Activated CD4-positive, alpha-beta T cell treated with anti-CD3 and anti-CD28 coated beads, Interleukin-2, amount 50 U/mL, for 4 hours (primary cell): ENCODE data around the gene CAPZB.

ENCODE experiments used
- DNase-seq, 2 experiments: peaks; one replicate each; pipeline ENCODE4 v3.0.0-alpha.2; 2020

The CAPZB gene

DNA sequence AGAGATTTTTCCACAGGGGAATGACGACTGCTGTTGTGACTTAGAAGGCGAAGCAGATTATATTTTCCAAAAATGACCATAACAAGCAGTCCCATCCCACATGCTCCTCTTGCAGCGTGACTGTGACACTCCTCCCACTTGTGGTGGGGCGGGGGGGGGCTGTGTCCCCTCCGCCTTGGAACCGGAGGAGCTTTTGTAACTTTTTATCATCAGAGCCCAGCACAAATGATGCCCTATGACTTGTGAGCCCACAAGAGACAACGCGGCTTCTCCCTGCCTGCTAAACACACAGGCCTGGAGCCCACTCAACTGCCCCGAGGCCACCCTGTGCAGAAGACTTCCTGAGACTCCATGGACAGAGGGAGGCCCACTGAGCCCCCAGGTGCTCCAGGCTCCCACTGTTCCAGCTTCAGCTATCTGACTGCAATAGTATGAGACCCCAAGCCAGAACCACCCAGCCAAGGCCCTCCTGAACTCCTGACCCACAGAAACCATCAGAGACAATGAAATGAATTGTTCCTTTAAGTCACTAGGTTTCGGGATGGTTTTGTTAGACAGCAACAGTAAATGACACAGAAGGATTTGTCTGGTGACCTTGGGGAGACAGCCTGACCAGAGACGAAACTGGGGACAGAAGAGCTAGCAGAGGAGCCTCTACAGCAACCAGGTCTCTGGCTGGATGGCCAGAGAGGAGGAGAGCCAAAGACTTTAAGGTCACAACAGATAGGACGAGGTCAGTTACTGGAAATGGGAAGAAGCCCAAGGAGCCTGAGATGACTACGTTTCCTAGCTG, 58.8 kb downstream of the CAPZB start:
- no peak for DNase-seq

DNA sequence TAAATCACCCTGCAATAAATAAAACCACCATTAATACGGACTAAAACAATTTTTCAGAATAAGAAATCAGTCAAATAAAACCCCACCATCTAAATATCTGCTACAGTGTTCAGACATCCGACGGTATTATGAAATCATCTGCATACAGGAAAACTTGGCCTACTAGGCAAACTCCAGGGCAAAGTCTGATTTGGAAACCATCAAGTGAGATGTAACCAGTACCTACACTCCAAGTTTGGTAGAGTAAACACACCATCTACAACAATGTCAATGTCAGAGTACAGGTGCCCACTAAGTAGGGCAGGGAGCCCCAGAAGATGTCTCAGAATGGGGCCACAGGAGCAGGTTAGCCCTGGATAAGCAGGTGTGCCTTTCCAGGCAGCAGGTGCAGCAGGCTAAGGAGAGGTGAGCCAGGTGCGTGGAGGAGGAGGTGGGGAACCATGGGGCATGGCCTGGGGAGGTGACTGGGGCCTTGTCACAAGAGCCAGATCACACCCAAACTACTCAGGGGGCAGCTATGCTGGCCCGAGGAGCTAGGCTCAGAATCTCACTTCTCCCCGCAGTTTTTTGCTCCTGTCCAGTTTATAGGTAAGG, 59.6 kb downstream of the CAPZB start:
- no peak for DNase-seq

DNA sequence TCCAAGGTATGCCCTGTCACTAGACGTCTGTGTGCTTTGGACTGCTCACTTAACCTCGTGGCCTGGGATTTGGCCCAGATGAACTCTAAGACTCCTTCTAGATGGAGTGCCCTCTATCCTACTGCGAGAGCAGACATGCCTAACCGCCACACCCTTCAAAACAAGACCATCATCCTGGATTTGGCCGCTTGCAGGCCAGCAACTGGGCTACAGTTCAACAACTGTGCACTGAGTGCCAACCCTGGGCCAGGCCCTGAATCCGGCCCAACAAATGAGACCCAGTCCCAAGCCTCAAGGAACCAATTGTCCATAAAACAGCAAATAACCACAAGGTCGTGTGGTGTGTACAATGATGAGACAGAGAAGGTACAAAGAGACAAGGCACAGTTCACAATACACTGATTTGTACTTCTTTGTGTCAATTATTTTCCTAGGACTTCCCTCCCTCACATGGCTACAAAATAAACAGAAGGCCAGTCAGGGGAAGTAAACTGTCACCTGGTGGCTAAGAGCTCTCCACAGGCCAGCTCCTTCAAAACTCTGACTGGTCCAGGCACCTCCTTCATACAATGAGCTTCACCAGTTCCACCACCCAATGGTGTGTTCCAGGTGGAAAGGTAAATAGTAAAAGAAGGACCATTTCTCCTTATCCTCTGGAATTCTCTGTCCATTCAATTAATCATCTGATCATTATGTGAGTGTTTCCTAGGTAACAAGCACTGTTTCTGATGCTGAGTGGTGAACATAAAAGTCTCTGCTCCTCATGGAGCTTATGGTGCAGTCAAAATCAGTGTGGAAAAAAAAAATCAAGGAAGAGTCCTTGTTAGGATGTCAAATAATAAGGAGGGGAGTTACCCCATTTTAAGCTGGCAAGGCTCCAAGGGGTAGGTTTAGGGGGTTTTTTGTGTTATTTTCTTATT, 60.4 kb downstream of the CAPZB start:
- no peak for DNase-seq

DNA sequence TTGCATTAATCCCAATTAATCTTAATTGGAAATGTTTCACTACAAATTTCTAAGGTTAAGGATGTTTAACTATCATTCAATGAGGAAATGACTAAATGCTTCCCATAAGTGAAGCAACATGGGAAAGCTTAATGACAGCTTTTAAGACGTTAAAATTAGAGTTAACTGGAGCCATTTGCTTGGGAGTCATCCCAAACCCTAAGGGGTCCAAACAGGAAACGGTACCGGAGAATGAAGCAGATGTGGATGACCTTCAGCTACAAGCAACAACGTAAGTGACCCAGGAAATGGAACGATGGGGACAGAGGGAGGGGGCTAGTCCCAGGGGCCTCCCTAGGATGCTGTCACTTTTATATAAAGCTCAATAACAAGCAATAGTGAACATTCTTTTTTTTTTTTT, 62.2 kb downstream of the CAPZB start:
- DNase-seq, result no peak

DNA sequence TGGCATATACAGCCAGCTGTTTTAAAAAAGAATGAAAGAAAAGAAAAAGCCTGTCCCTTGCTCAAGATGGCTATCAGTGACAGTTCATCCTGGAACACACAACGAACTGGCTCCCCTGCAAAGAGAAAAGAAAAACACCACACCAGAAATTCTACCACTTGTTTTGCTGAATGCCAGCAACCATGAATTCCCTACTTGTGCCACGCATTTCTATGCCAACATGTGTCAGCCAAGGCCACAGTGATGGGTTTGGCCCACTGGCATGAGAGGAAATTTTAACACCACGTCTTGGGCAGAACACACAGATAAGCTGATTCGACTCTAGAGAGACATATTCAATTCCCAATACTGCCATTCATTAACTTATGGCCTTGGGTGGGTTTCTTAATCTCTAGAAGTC, 64.0 kb downstream of the CAPZB start:
- DNase-seq, result no peak

DNA sequence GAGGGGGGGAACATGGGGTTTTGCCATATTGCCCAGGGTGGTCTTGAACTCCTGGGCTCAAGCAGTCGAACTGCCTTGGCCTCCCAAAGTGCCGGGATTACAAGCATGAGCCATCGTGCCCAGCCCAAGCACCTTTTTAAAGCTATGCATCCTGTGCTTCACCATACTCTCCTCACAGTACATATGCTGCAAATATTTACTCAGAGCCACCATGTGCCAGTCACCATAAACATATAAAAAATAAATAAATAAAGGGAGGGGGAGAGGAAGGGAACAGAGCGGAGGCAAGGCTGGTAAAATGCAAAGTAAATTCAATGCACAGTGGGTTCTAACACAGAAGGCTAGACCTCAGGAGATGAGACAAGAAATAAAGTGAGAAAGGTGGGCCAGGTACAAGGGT, 64.7 kb downstream of the CAPZB start:
- no peak for DNase-seq

DNA sequence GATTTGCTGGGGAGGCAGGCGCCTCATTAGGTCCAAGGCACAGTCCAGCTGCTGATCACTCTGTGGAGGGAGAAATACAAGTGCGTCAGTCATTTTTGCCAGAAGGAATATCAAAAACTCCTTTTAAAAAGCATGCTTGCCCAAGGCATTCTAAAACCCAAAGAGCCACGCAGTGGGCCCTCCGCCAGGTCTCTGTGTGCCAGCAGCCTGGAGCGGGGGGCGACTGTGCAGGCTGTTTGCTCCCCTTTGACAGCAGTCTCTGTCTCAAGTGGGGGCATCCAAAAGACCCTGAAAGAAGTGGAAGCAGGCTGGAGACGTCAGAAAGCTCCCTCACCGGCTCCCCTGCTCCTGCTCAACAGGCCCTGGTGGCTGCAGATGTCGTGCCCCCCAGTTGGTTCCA, 65.6 kb downstream of the CAPZB start:
- no peak for DNase-seq

DNA sequence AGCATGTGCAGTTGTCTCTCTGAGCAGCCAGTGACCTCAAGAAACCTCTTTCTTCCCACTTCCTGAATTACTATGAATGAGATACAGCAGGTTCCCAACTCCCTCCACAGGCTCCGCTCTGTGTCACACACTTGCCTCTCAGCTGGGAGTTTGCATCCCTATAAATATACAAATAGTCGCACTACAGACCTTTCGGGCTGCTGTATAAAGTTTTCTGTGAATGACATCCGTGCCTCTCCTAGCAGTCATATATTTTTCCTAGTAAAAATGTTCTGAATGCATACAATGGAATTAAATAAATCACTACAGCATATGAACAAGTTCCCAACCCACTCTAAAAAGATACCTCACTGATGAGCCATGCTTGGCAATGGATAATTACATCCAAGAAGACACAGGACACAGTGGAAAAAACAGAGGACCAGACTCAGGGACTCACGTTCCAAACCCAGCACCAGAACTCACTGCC, 66.8 kb downstream of the CAPZB start:
- DNase-seq, result no peak

DNA sequence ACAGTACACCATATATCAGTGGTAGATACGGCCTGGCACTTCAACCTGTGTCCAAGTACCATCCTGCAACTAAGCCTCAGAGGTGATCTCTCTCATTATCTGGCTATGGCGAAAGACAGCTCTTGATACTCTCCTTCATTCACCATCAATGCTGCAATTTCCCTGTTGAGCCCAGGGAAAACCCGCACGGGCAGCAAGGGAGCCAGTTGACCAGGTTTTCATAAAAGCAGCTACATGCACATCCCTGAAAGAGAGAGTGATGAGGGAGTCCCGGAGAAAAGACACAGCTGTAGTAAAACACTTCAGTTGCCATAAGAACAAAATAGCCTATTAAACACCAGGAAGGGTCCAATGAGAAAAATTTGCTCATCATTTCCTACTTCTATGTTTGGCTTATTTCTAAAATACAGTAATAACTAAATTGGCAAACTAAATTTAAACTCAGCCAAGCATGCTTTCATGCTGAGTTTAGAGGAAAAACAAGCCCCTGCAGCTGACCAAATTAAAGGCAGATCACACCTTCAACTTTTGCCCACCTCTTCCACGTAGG, 68.3 kb downstream of the CAPZB start:
- no peak for DNase-seq

DNA sequence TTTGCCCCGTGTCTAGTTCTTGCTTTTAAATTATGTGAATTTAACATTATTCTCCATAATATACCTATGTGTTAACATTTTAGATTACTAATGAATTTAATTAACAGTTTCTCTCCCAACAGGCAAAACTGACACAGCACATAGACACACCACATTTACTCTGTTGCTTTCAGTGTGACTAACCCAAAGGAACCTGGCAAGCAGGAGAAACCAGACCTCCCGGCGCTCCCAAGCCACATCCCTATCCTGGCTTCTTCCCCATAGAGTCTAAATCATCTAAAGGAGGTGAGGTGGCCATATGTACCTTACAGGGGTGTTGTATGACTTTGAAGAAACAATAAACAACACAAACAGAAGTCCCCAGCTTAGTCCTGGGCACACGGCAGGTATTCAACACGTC, 69.2 kb downstream of the CAPZB start:
- DNase-seq, result no peak

DNA sequence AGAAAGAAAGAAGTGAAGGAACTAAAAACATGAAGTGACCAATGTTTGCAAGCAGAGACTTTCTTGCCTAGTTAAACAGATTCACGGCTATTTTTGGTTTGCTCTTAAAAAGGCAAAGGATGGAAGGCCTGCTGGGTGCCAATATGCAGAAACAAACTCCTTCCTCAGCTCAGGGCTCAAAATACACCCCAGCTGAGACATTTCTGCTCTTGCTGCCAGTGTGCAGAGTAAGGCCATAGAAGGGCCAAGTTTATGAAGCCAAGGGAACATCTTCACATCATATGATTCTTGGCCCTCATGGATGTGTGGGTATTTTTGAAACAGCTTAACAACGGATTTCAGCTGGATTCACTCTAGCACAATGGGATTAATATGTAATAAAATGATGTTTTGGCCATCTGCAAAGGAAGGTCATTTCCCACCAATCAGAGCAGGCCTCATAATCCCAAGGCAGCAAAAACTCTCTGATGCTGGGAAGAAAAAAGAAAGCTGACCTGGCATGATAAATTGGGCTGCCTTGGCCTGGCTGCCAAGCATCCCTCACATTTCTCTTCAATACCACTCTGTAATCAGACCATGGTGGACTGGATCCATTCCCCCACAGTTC, 70.7 kb downstream of the CAPZB start:
- no peak for DNase-seq

DNA sequence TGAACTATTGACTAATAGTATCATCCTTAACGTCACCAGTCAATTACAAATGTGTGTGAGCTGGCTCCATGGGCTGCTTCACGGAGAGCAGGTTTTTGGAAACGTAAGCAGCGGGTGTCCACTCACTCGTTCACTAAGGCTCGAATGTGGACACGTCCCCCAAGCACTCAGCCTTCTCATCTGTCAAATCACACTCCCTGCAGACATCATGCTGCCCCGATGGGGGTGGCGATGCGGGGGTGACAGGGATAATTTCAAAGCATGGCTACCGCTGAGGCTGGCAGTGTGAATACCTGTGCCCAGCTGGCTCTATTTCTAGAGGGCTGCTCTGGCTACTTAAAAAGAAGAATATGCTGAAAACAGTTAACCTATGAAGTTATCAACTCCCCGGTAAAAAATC, 71.3 kb downstream of the CAPZB start:
- no peak for DNase-seq

DNA sequence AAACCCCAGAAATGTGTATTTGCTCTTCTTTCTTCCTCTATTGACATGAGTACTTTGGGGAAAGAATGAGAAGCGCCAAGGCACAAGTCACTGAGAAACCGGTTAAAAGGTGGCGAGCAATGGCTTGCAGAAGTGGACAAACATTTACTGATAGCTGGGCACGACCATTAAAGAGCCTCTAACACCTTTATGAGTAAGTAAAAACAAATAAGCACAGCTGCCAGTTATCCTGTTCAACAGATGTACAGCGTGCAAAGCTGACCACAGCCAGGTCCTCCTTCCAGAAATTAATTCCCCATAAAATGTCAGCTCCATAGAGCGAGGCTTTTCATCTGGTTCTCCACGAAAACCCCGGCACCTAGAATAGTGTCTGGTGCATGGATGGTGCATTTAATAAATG, 72.7 kb downstream of the CAPZB start:
- DNase-seq, result no peak

DNA sequence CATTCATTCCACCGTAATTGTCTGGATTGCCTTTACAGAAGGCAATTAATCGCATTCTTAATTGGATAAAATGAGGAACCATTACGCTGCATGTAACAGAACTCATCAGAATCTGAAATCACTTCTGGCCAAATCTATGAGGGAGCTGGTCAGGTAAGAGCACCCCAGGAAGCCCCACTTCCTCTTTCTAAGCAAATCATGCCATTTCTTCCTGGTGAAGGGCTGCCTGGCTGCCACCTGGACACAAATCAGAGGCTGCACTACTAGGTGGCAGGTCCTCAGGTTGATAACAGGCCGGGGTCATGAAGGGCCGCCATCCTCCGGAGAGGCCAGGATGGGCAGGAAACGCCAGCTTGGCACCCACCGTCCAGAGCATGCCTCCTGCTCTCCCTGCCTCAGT, 73.7 kb downstream of the CAPZB start:
- DNase-seq, result no peak

DNA sequence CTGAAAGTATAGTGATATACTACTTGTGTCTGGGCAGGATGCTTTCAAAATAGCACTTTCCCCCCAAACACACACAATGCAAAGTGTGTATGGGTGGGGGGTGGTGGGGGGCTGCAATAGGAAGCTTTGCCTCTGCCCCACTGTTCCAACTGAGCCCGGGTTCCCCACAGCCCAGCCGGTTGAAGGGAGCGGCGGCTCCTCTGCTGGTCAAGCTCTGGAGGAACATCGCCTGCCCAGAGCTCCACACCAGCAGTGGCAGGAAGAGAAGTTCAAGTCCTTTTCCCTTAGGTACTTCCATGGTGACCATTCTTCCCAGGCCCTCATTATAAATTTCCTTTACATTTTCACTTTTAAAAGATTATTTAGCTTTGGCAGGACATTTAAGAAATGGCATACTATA, 74.9 kb downstream of the CAPZB start:
- DNase-seq, result no peak

DNA sequence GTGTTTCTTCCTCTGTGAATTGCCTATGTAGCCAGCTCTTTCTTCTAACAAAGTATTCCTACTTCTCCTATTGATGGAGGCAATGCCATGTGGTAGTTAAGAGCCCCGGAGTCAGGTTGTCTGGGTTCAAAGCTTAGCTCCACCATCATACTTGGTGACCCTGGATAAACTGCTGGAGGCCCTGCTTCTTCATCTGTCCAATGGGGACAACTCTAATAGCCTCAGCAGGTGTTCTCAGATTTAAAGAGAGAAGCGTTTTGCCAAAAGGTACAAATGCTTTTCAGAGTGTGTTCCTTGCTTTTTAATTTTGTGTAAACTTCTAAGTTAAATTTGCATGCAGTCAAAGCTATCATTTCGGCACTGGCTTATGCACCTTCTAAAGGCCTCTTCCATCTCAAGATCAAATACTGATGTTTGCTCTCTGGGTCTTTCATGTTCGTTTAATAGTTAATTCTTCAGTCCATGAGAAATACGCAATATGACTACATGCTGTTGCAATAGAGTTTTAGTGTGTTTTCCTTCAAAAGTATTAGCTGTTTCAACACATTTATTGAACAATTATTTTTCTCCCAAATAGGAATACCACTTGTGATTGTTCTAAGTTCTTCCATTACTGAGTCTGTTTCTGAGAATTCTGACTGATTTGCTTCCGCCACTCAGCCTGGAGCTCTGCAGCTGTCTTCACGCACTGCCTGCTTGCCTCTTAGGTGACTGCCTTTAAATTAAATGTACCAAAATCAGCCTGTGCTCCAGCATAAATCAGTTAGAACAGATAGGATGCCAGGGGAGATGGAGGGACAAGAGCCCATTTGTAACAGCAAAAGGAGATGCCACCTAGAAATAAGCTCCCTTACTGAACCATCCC, 75.6 kb downstream of the CAPZB start:
- no peak for DNase-seq

DNA sequence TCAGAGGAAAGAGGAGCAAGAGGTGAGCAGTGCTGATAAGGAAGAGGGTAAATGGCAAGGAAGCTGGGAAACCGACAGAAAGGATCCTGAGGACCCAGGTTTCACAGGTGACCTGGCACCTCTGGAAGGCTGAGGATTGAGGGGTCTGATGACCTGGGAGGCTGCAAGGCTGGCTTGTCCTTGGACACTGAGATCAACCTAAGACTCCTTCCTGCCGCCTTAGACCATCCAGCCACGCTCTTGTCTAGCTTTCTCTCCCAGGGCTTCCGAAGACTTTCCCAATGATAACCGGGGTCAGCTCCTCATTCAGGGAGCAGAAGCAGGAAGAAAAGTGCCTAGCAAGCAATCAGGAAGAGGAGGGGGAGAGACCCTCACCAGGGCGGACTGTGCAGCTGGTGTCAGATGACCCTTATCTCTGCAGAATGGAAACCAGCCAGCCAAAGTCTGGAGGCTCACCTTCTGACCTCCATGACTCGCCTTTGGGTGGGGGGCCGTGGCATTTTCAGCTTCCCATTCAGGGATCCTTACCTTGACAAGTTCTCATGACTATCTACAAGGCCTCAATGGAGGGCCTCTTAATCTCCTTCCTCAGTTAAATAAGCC, 77.7 kb downstream of the CAPZB start:
- no peak for DNase-seq

DNA sequence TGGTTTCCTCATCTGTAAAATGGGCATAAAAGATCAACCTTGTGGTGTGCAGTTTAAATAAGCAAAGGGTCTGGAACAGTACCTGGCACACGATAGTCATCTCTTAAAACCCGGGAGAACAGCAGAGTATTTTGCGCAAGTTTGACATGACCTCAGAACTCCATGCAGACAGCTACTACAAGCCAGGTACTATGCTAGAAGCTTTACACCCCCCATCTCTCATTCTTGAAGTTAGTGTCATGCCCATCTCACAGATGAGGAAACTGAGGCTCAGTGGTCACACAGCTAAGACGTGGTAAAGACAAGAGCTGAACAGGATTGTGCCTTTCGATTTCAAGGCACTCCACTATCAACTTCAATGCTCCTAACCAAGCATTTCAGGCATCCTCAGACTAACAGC, 78.7 kb downstream of the CAPZB start:
- DNase-seq, result no peak

DNA sequence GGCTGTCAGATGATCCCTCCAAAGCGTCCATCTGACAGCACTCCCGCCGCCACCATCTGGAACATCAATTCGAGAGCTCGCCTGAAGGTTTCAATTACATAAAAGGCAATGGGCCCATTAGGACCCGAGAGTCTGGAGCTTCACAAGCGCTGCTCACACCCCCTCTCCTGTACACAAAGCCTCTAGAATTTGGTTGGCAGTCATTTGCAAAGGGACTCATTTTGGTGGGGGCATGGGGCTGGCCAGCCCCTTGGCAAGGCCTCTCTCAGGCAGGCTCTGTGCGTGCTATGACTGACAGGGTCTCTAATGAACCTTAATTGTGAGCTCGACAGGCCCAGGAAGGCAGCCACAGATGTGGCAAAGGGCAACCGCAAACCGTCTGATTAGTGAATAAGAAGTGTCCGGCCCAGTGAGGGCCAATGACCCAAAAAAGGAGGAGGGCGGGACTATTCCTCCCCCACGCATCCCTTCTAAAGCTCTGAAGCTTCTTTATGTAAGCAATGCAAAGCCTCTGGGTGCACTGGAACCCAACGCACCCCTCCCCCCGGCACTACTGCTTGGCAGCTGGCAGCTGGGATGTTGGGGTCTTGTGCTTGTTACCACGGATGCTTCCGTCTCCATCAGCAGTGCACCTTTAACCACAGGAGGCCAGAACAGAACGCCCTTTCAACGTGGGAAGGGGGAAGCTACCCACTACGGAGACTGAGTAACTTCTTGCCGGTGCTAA, 79.4 kb downstream of the CAPZB start:
- no peak for DNase-seq

DNA sequence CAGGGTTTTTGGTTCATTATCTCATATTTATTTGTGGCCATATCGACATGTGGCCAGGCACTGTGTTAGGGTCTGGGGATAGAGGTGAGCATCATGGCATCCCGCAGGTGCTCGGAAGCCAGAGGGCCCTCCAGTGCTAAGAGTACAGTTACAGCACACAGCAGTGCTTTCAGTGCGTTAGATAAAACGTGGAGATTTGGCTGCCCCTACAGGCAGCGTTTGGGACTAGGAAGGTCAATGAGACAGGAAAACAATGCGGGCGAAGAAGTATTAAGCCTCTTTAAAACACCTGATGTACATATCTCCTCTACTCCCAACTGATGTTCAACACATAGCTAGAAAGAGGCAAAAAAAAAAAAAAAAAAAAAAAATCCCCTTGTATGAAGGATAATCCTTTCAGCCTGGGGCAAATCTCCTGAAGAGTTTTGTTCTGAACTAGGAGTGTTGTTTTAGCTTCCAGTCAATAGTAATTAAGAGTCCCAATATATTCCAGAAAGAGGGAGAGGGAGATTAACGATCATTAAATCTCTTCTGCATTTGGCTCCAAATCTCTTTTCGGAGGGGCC, 80.1 kb downstream of the CAPZB start:
- no peak for DNase-seq
